Measurements from ENCODE around the gene PROCA1. TPM values are rescaled to one million over a fixed set of nuclear protein-coding genes. Genes with fewer than 3 reads are reported as not detected.

PROCA1 gene
- total and polyA plus RNA-seq, 2 of the 13 experiments (the other 11 are each of a cell fraction or from before 2014, with no cell fraction given), result 0.73 to 1.5 TPM

DNA sequence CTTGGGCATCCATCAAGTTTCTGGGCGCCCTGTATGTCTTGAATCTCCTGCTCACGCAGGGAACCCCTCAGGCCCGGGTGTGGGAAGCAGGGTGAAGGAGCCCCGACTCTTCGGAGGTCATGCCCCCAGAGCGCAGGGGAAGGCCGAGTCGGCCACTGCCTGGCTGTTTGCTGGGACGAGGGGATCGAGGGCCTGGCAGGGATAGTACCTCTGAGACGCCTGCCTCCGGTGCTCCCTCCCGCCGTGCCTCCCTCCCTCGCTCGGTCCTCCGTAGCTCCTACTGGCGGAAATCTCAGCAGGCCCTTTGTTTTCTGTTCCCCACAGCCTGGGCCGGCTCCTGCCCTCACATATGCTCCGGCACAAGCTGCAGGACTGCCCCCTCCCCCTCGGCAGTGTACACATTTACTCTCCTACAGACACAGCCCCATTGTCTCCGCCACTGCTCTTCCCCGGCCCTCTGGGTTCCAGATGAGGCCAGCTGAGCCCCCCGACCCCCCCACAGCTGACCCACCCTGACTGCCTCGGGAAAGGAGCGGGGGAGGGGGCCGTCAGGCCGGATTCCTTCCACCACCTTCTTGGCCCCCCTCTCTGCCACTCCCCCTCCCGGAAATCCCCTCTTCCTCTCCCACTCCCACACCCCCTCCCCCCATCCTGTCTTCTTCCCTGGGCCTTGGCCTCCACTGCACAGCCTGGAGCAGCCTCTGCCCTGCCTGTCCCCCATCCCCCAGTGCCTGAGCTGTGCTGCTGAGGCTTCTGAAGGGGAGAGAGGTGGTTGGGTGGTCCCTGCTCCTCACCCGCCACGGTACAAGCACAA, 33.5 kb upstream of the PROCA1 start (continued):
- TF ChIP-seq ZBED4 (CRISPR knock-in tag; IDR thresholded peaks at IDR 0.05; ENCODE audit: borderline replicate concordance) (peak; percentile 58; the same call in 1 of the 2 replicates), CEBPG (CRISPR knock-in tag; IDR thresholded peaks at IDR 0.05) (0 out of 2 replicates have a peak, but pooled peaks have one; percentile 9), ZNF253 (CRISPR knock-in tag; IDR thresholded peaks at IDR 0.05; ENCODE audit: borderline replicate concordance) (no peak)

DNA sequence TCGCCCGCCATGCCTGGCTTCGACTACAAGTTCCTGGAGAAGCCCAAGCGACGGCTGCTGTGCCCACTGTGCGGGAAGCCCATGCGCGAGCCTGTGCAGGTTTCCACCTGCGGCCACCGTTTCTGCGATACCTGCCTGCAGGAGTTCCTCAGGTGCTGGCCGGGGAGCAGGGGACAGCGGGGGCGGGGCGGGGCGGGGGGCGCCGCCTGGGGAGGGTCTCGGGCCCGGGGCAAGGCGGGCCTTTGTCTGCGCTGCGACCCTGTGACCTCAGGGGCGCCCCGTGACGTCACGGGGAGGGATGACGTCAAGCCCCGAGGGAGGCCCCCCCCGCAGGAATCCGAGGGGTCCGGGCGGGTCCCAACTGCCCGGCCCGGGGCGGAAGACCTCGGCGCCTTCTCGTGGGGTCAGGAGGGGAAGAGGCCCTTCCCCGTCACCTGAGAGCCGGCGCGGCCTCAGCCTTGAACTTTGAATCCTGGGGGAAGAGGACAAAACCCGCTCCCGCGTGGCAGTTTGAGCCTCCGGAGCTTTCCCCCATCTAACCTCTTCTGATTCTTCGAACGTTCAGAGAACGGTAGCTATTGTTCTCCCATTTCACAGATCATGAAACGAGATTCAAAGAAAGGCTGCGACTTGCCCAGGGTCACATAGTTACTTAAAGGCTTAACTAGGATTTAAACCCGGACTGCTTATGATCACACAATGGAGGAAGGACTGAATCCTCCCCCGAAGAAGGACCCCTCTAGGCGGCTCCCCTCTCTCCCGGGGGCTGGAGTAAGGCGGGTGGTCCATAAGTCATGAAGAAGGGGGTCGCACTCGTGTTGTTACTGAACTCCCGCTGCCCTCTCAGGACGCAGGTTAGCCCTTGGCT, 32.6 kb upstream of the PROCA1 start:
- ChIA-PET POLR2A (interaction anchor here (0.9 to 12.3 kb wide), 17 partner anchors 9 to 208 kb away, joined by 3 to 590 read pairs (median 6); partner anchors contain the start of genes BLTP2, DHRS13, FAM222B and FLOT2), CTCF (ENCODE audit: low intra/inter-chr PET ratio, low total read pairs) (interaction anchor here (2.8 kb wide), 1 partner anchor 17 kb away, joined by 14 read pairs; the partner anchor contains the start of gene TLCD1)
- FAIRE-seq (no peak), DNase-seq (ENCODE audit: low spot score) (peak; percentile 71), ATAC-seq (peak; percentile 3)
- TSS peak; percentile 90 for BruUV-seq (replicated peaks)
- Histone ChIP-seq H3K27ac (ENCODE audit: extremely low read length, insufficient read depth, low read length) (peak overlapping the region; percentile 95), H3K4me1 (ENCODE audit: insufficient read depth, low read length) (peaks cover 53% of the 10 kb centered on the region), H3K27me3 (ENCODE audit: control insufficient read depth in 1 of 2, insufficient read depth in 2 of 2, low read length in 2 of 2) (no peaks in the 10 kb centered on the region; a peak in 1 of 5 replicates), H3K79me2 (ENCODE audit: insufficient read depth, low read length) (peaks cover 33% of the 10 kb centered on the region), H3K9ac (ENCODE audit: insufficient read depth, low read depth, low read length) (peak overlapping the region; percentile 98), H2AFZ (ENCODE audit: low read length) (no peak overlapping the region), H3K9me3 (ENCODE audit: low read length) (no peaks in the 10 kb centered on the region), H4K20me1 (ENCODE audit: insufficient read depth, low read length) (peaks cover 37% of the 10 kb centered on the region), H3K4me2 (ENCODE audit: low read depth, low read length) (peak overlapping the region; percentile 98), H3K4me3 (replicated peaks in 1 of 3; ENCODE audit: insufficient read depth in 1 of 3, low read depth in 2 of 3, low read length in 3 of 3) (peak overlapping the region; percentile 72 to 93 (median 74)), H3K36me3 (replicated peaks in 1 of 2; ENCODE audit: control insufficient read depth in 1 of 2, insufficient read depth in 2 of 2, low read length in 2 of 2) (peaks cover 34 to 39% of the 10 kb centered on the region in 2 experiments)
- in situ Hi-C loops (cut with HindIII; ENCODE audit: extremely low pct_ligation_motif_present, low pct_unique_long_range_greater_than_20kb) (loop anchor here (25.0 kb wide), 1 partner anchor 368 kb away; no protein-coding TSS in a partner anchor), intact Hi-C loops (cut with micrococcal nuclease; ENCODE audit: unreplicated experiment) (no loop called here)
- WGBS (ENCODE audit: low lambda C conversion rate), result under 1% methylated on average over 13 of the region's 61 CpGs
- TF ChIP-seq, protein P1, sequence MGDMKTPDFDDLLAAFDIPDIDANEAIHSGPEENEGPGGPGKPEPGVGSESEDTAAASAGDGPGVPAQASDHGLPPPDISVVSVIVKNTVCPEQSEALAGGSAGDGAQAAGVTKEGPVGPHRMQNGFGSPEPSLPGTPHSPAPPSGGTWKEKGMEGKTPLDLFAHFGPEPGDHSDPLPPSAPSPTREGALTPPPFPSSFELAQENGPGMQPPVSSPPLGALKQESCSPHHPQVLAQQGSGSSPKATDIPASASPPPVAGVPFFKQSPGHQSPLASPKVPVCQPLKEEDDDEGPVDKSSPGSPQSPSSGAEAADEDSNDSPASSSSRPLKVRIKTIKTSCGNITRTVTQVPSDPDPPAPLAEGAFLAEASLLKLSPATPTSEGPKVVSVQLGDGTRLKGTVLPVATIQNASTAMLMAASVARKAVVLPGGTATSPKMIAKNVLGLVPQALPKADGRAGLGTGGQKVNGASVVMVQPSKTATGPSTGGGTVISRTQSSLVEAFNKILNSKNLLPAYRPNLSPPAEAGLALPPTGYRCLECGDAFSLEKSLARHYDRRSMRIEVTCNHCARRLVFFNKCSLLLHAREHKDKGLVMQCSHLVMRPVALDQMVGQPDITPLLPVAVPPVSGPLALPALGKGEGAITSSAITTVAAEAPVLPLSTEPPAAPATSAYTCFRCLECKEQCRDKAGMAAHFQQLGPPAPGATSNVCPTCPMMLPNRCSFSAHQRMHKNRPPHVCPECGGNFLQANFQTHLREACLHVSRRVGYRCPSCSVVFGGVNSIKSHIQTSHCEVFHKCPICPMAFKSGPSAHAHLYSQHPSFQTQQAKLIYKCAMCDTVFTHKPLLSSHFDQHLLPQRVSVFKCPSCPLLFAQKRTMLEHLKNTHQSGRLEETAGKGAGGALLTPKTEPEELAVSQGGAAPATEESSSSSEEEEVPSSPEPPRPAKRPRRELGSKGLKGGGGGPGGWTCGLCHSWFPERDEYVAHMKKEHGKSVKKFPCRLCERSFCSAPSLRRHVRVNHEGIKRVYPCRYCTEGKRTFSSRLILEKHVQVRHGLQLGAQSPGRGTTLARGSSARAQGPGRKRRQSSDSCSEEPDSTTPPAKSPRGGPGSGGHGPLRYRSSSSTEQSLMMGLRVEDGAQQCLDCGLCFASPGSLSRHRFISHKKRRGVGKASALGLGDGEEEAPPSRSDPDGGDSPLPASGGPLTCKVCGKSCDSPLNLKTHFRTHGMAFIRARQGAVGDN (CRISPR knock-in tag; IDR thresholded peaks at IDR 0.05), result peak; percentile 3; the same call in 1 of the 2 replicates
- TF ChIP-seq KLF16 (CRISPR knock-in tag; IDR thresholded peaks at IDR 0.05) (peak in 1 of 2 experiments; percentile 13; a peak in 1 of 4 replicates), TOPORS (CRISPR knock-in tag; IDR thresholded peaks at IDR 0.05) (no peak), RBM39 (IDR thresholded peaks at IDR 0.05; ENCODE audit: low read depth, low read length, poor library complexity, severe bottlenecking) (peak; percentile 56), ZNF329 (CRISPR knock-in tag; IDR thresholded peaks at IDR 0.05; ENCODE audit: low read depth) (peak; percentile 58; the same call in 1 of the 2 replicates), ZNF230 (CRISPR knock-in tag; IDR thresholded peaks at IDR 0.05) (peak; percentile 68), ZNF510 (CRISPR knock-in tag; IDR thresholded peaks at IDR 0.05; ENCODE audit: low read depth) (no peak), ZKSCAN8 (CRISPR knock-in tag; IDR thresholded peaks at IDR 0.05; ENCODE audit: borderline replicate concordance) (no peak; the same call in 1 of the 2 replicates)

Measured in HepG2 (cell line).